Measurements from ENCODE around the gene AMN1.
"Not testable (repeated sequence)": the region's sequence is repeated elsewhere in the genome, so short reads cannot be mapped to it uniquely, and the experiment has no call there.

Gene AMN1

GRCh38 chr12:31672521-31672920, 56.3 kb downstream of the AMN1 start:
- DNase-seq, result no peak

DNA sequence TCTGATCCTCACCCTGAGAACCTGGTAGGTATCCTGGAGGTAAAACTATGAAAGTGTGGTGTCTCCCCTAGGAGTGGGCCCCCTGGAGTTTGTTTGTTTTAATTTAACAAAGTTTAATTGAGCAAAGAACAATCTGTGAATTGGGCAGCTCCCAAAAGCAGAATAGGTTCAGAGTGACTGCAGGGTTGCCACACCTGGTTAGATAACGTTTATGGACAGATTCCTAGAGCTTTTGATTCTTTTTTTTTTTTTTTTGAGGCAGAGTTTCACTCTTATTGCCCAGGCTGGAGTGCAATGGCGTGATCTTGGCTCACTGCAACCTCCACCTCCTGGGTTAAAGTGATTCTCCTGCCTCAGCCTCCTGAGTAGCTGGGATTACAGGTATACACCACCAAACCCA, 59.2 kb downstream of the AMN1 start:
- not testable (repeated sequence) for DNase-seq

DNA sequence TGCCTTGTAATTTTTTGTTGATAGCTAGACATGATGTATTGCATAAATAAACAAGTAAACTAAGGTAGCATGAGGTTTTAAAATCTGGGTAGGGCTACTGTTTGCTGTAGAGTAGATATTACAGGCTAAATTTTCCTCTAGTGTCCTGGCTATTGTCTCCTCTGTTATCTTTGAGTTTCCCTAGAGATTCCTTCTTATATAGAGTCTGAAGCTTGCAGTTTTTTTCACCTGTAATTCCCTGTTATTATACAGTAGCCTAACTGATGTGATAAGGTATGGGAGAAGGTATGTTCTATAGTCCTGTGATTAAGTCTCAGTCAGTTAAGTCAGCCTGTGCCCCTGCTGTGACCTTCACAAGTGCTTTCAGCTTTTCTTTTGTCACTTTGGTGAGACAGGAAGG, 59.8 kb downstream of the AMN1 start:
- DNase-seq, result no peak

DNA sequence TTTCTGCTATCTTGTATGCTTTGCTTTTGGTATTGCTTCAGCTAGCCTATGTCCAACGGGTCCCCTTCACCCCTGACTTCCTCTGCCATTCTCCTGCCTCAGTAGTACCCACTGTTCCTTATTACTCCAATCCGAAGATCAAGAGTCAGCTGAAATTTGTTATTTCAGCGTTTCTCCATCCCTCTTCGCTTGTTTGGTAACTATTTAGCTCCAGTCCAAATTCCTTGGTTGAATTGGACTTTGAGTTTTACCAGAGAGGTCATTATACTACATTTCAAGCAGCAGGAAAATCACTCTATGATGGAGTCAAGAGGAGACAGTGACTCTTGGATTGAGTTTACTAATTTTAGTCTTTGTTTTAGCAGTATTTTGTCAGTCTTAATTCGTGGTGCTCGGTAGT, 64.8 kb downstream of the AMN1 start:
- DNase-seq, result no peak

DNA sequence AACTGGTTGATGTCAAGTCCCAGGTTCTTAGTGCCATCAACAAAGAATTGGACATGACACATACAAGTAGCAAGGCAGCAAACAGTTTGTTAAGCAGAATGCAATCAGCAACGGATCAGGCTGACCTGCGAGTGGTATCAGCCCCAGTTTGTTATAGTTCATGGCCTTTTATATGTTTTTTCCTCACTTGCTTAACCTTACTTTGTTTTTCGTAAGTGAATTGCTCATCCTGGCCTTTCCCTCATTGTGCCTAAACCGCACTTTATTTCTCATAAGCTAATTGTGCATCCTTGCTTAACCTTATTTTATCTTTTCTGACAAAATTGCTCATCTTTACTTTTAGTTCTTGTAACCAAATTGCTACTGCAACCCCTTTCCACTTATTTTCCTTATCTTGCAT, 65.2 kb downstream of the AMN1 start:
- no peak for DNase-seq

GRCh38 chr12:31662176-31662849, 66.5 kb downstream of the AMN1 start:
- DNase-seq, result peak in 1 of 5 experiments; percentile 15

DNA sequence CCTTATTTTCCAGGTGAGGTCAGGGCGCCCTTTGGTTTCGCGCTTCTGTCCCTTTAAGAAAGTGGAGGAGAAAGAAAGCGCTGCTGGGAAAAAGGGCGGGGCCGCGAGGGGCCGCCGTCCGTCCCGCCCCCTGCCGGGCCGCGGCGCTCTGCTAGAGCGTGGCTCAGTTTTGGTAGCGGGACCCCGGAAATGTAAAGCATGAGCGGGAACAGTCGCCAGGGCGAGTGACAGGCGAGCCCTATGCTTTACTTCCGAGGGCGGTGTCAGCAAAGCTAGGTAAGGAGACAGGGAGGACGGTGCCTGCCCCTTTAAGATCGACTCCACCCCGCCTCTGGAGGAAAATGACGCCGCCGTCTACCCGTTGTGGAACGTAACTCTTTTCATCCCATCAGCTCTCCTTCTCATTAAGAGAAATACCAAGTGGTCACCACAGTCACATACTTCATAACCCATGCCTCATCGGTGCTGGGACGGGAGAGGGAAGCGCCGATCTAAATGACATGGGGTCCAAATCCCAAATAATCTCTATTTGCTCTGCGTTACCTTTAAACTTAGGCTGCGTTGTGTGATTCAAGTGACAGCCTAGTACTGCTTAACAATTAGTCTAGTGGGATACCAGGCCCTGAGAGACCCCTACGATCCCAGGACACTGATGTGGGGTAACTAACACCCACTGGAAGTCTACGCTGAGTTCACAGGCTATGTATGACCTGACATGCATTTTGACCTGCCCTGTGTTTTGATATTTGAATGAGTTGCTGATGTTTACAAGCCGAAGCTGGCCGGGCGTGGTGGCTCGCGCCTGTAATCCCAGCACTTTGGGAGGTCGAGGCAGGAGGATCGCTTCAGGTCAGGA, 69.5 kb downstream of the AMN1 start, which contains the start of gene ETFBKMT:
Gene ETFBKMT (plus strand): TSS at position 602 of the 856 bp plus-strand sequence. CDS start 2,266 bp downstream, outside the sequence.
- peak; percentile 74 to 99 (median 88) for DNase-seq

- DNase-seq, result no peak
Observed at GRCh38 chr12:31658471-31659086, 70.2 kb downstream of the AMN1 start.

DNA sequence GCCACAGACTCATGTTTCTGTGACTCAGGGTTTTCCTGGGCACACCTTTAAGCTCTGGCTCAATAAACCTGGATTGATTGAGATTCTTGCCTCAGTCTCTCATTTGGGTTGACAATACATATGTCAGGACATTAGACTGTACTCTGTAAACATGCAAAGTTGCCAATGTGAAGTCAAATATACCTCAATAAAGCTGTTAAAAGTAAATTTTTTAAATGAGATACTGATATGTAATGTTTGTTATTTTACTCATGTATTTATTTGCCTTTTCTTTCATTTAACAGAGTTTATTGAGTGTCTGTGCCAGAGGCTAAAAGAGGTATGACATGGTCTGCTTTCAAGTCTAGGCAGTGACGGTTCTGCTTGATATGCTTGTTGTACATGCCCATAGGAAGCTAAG, 73.0 kb downstream of the AMN1 start:
- DNase-seq, result no peak

DNA sequence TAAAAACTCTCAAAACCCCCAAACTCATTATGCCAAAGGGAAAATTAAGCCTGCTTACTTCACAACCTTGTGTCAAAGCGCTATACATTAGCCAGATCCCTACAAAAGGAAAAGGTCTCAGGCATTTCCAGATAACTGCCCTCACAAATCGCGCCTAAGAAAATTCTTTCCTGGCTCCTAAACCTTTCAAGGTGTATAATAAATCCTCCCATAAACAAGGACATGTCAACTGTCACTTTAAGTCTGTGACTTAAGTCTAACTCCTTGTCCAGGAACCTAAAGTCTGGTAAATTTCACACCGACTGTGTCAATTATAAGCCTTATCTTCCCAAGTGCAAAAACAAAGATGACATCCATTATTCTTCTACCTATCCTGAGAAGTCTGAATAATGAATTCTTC, 73.6 kb downstream of the AMN1 start:
- no peak for DNase-seq

GRCh38 chr12:31651893-31652521, 76.8 kb downstream of the AMN1 start:
- DNase-seq, result peak in 1 of 5 experiments; percentile 6

DNA sequence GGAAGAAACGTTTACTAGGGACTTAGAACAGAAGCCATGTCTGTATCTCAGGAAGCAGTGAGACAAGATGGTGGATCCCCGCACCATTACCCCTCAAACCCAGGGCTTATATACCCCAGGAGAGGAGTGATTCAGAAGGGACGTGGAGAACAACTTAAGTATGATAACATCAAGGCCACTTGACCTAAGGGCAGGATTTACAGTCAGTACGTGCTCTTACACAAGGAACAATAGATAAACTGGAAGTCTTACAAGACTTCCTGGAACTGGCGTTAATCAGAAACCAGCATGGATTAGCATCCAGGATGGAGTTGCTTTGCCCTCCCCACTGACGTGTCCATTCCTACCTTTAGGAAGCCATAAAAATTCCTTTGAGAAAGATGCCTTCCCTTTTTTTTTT, 77.9 kb downstream of the AMN1 start:
- no peak for DNase-seq

GRCh38 chr12:31647086-31647491, 81.7 kb downstream of the AMN1 start:
- DNase-seq, result no peak

- DNase-seq, result no peak
Observed at GRCh38 chr12:31645924-31646323, 82.9 kb downstream of the AMN1 start.

GRCh38 chr12:31644536-31644935, 84.3 kb downstream of the AMN1 start:
- DNase-seq, result no peak

DNA sequence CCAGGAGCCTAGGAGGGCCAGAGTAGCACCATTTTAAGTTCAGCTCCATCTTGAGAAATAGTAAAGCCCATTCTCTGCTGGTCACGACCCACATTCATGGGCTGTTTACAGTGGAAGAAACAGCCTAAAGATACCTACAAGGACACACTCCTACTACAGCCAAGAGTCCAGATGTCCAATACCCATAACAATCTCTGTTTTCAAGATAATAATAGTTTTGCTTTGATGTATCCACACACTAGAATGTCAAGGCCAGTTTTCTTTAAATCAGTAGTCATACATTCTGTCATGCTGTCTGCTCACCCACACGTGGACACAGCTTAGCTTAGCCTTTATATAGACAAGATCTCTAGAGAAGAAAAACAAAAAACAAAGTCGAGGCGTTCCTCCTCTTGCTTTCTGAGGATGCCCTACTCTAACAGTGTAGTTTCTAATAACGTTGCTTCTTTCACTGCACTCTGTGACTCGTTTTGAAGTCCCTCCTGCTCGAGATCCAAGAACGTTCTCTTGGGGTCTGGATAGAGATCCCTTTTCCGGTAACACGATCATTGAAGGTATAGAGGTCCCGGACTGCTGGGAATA, 87.2 kb downstream of the AMN1 start:
- DNase-seq, result no peak

GRCh38 chr12:31634620-31635019, 94.2 kb downstream of the AMN1 start:
- DNase-seq, result no peak

GRCh38 chr12:31633464-31633863, 95.4 kb downstream of the AMN1 start:
- no peak for DNase-seq

DNA sequence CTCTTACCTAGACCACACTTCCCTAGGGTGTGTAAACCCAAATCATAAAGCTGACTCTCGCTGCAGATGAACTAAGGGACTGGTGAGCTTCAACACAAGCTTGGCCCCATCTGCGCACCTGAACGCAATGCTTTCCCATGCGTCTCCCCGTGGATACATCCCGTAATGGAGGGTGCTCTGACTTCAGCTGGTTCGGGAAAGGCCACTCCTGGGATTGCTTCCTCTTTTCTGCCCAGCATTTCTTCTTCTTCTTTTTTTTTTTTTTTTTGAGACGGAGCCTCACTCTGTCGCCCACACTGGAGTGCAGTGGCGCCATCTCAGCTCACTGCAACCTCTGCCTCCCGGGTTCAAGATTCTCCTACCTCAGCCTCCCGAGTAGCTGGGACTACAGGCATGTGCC, 97.0 kb downstream of the AMN1 start:
- DNase-seq, result no peak

GRCh38 chr12:31631023-31631724, 97.6 kb downstream of the AMN1 start:
- DNase-seq, result no peak

- DNase-seq, result no peak
Observed at GRCh38 chr12:31629756-31630732, 98.8 kb downstream of the AMN1 start.

Data from T-helper 2 cell (primary cell).